Mesothelial cell of epicardium (in vitro differentiated cells): ENCODE measurements around the gene MRPL53. TPM values are rescaled to one million over a fixed set of nuclear protein-coding genes. Genes with fewer than 3 reads are reported as not detected.

Experiments
- DNase-seq, 2 experiments: peaks; one replicate each; pipeline ENCODE4 v3.0.0; 2021; ENCODE audit warnings: low spot score in 2 of 2; ENCODE audit not compliant: unreplicated experiment in 2 of 2
- H3K27ac Mint-ChIP-seq: 2 replicates; pipeline ENCODE4 v1.8.0; 2021; ENCODE audit warnings: mixed read lengths
- H3K27me3 Mint-ChIP-seq: 2 replicates; pipeline ENCODE4 v1.8.0; 2021; ENCODE audit warnings: low read depth, mixed read lengths
- H3K36me3 Mint-ChIP-seq: 2 replicates; pipeline ENCODE4 v1.8.0; 2021; ENCODE audit warnings: mixed read lengths
- H3K4me1 Mint-ChIP-seq: 2 replicates; pipeline ENCODE4 v1.8.0; 2021; ENCODE audit warnings: mixed read lengths
- H3K4me3 Mint-ChIP-seq: 2 replicates; pipeline ENCODE4 v1.8.0; 2021; ENCODE audit warnings: mild to moderate bottlenecking, moderate library complexity, mixed read lengths
- H3K9me3 Mint-ChIP-seq: 2 replicates; pipeline ENCODE4 v1.8.0; 2021; ENCODE audit warnings: mixed read lengths
- CTCF ChIP-seq: fragments of 200-600 bp; sonication (generic); IDR thresholded peaks from one replicate; pipeline ENCODE4 v1.5.0; 2021; ENCODE audit warnings: antibody characterized with exemption; ENCODE audit not compliant: unreplicated experiment
- total RNA-seq: library from RNA; stranded (reverse); gene quantifications from 3 replicates; pipeline ENCODE4 v1.2.1, GENCODE V29; 2021

MRPL53 gene
- total RNA-seq, 1 donor from 2014 or later = 62.5 TPM

- Mint-ChIP-seq H3K4me3 (peak overlapping the region; percentile 93), H3K27ac (peak overlapping the region; percentile 92), H3K27me3 (no peaks in the 10 kb centered on the region), H3K9me3 (no peaks in the 10 kb centered on the region), H3K4me1 (peaks cover 48% of the 10 kb centered on the region), H3K36me3 (no peaks in the 10 kb centered on the region)
- DNase-seq = peak in 1 of 2 experiments; percentile 43
- no peak for TF ChIP-seq CTCF
Measured at GRCh38 chr2:74439803-74440377, 32.6 kb downstream of the MRPL53 start.

- DNase-seq = no peak
- Mint-ChIP-seq H3K27me3 (no peaks in the 10 kb centered on the region), H3K4me3 (peak overlapping the region; percentile 93), H3K4me1 (peaks cover 43% of the 10 kb centered on the region), H3K36me3 (no peaks in the 10 kb centered on the region), H3K27ac (peak overlapping the region; percentile 92), H3K9me3 (no peaks in the 10 kb centered on the region)
- no peak for TF ChIP-seq CTCF
Measured at GRCh38 chr2:74439373-74439772, 33.1 kb downstream of the MRPL53 start.

- Mint-ChIP-seq H3K4me3 (peak overlapping the region; percentile 93), H3K27ac (peak overlapping the region; percentile 44), H3K36me3 (peaks cover 2% of the 10 kb centered on the region), H3K4me1 (peaks cover 37% of the 10 kb centered on the region), H3K9me3 (no peaks in the 10 kb centered on the region), H3K27me3 (no peaks in the 10 kb centered on the region)
- no peak for DNase-seq
- TF ChIP-seq CTCF = no peak
Measured at GRCh38 chr2:74438248-74438647, 34.2 kb downstream of the MRPL53 start.

GRCh38 chr2:74436848-74437695 is 35.4 kb downstream of the MRPL53 start:
- Mint-ChIP-seq H3K4me1 (peaks cover 33% of the 10 kb centered on the region), H3K27me3 (no peaks in the 10 kb centered on the region), H3K36me3 (peaks cover 8% of the 10 kb centered on the region), H3K27ac (no peak overlapping the region), H3K4me3 (no peak overlapping the region), H3K9me3 (no peaks in the 10 kb centered on the region)
- TF ChIP-seq CTCF = no peak
- no peak for DNase-seq

- Mint-ChIP-seq H3K4me3 (no peak overlapping the region), H3K27me3 (no peaks in the 10 kb centered on the region), H3K9me3 (no peaks in the 10 kb centered on the region), H3K36me3 (peaks cover 8% of the 10 kb centered on the region), H3K4me1 (peaks cover 32% of the 10 kb centered on the region), H3K27ac (no peak overlapping the region)
- no peak for TF ChIP-seq CTCF
- no peak for DNase-seq
Measured at GRCh38 chr2:74436111-74436805, 36.2 kb downstream of the MRPL53 start.
